Mesothelial cell of epicardium (in vitro differentiated cells): Measurements from ENCODE around the gene KAT8. TPM values are rescaled to one million over a fixed set of nuclear protein-coding genes. Genes with fewer than 3 reads are reported as not detected.

Source experiments
- DNase-seq, 2 experiments: peaks; one replicate each; pipeline ENCODE4 v3.0.0; 2021; ENCODE audit warnings: low spot score in 2 of 2; ENCODE audit not compliant: unreplicated experiment in 2 of 2
- H3K27ac Mint-ChIP-seq: 2 replicates; pipeline ENCODE4 v1.8.0; 2021; ENCODE audit warnings: mixed read lengths
- H3K27me3 Mint-ChIP-seq: 2 replicates; pipeline ENCODE4 v1.8.0; 2021; ENCODE audit warnings: low read depth, mixed read lengths
- H3K36me3 Mint-ChIP-seq: 2 replicates; pipeline ENCODE4 v1.8.0; 2021; ENCODE audit warnings: mixed read lengths
- H3K4me1 Mint-ChIP-seq: 2 replicates; pipeline ENCODE4 v1.8.0; 2021; ENCODE audit warnings: mixed read lengths
- H3K4me3 Mint-ChIP-seq: 2 replicates; pipeline ENCODE4 v1.8.0; 2021; ENCODE audit warnings: mild to moderate bottlenecking, moderate library complexity, mixed read lengths
- H3K9me3 Mint-ChIP-seq: 2 replicates; pipeline ENCODE4 v1.8.0; 2021; ENCODE audit warnings: mixed read lengths
- total RNA-seq: library from RNA; stranded (reverse); gene quantifications from 3 replicates; pipeline ENCODE4 v1.2.1, GENCODE V29; 2021
- TF ChIP-seq, protein P1 (sequence below): fragments of 200-600 bp; sonication (generic); IDR thresholded peaks from one replicate; pipeline ENCODE4 v1.5.0; 2021; ENCODE audit warnings: antibody characterized with exemption; ENCODE audit not compliant: unreplicated experiment

Gene KAT8
- 72.1 to 76.4 TPM (median 75.7 TPM) in 3 replicates for total RNA-seq

DNA sequence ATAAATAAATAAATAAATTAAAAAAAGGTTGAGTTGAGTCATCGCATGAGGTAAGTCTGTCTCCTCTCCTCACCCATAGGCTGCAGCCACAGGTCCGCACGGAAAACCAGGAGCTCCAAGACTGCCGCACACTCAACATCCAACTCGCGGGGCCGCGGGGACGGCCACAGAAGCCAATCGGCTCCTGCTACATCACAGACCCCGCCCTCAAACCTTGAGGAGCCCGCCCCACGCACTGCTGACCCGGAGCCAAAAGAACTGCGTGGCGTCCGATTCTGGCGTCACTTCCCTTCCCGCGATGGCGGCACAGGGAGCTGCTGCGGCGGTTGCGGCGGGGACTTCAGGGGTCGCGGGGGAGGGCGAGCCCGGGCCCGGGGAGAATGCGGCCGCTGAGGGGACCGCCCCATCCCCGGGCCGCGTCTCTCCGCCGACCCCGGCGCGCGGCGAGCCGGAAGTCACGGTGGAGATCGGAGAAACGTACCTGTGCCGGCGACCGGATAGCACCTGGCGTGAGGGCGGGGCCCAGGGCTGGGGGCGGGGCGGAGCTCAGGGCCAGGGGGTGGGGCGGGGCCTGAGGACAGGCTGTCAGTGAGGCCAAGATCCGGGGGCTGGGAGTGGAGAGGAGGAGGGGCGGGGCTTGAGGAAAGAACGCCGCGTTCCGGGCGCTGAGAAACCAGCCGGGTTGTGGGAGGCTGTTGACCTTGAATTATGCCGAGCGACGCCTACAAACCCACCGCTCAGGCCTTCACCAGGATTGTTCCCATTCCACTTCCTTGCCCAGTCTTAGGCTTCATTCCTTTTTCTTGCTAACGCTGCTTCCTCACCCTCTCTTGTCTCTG, at the start of gene KAT8:
Gene KAT8, plus strand, starts transcription at position 281 of the 839 bp plus-strand sequence. Its CDS starts 18 bp downstream, at position 299.
- Mint-ChIP-seq H3K4me3 (peak within 1 kb of the TSS; percentile 84), H3K36me3 (peaks cover 16% of the 10 kb centered on the region), H3K4me1 (peaks cover 12% of the 10 kb centered on the region), H3K27ac (peak within 1 kb of the TSS; percentile 95), H3K27me3 (no peaks in the 10 kb centered on the region), H3K9me3 (no peaks in the 10 kb centered on the region)
- TF ChIP-seq, protein P1, sequence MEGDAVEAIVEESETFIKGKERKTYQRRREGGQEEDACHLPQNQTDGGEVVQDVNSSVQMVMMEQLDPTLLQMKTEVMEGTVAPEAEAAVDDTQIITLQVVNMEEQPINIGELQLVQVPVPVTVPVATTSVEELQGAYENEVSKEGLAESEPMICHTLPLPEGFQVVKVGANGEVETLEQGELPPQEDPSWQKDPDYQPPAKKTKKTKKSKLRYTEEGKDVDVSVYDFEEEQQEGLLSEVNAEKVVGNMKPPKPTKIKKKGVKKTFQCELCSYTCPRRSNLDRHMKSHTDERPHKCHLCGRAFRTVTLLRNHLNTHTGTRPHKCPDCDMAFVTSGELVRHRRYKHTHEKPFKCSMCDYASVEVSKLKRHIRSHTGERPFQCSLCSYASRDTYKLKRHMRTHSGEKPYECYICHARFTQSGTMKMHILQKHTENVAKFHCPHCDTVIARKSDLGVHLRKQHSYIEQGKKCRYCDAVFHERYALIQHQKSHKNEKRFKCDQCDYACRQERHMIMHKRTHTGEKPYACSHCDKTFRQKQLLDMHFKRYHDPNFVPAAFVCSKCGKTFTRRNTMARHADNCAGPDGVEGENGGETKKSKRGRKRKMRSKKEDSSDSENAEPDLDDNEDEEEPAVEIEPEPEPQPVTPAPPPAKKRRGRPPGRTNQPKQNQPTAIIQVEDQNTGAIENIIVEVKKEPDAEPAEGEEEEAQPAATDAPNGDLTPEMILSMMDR: no peak
- DNase-seq: peak; percentile 94 to 97

DNA sequence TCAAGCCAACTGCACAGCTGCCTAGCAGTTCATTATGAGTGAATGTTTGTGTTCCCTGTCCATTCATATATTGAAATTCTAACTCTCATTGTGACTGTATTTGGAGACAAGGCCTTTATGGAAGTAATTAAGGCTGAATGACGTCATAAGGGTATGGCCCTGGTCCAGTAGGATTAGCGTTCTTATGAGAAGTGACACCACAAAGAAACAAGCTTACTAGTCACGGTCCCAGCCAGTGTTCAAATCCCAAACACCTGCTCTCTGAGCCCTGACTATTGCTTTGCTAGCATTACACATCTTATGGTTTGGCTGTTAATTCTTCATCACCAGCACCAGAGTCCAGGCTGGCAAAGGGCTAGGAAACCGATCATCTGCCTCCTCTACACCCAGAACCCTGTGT, 45.6 kb upstream of the KAT8 start:
- H3K4me1 Mint-ChIP-seq: peaks cover 21% of the 10 kb centered on the region
- no peaks in the 10 kb centered on the region for H3K27me3 Mint-ChIP-seq
- no peak for DNase-seq
- TF ChIP-seq, protein P1: no peak
- H3K27ac Mint-ChIP-seq: peak overlapping the region; percentile 96
- H3K36me3 Mint-ChIP-seq: no peaks in the 10 kb centered on the region
- no peaks in the 10 kb centered on the region for H3K9me3 Mint-ChIP-seq
- peak overlapping the region; percentile 99 for H3K4me3 Mint-ChIP-seq

DNA sequence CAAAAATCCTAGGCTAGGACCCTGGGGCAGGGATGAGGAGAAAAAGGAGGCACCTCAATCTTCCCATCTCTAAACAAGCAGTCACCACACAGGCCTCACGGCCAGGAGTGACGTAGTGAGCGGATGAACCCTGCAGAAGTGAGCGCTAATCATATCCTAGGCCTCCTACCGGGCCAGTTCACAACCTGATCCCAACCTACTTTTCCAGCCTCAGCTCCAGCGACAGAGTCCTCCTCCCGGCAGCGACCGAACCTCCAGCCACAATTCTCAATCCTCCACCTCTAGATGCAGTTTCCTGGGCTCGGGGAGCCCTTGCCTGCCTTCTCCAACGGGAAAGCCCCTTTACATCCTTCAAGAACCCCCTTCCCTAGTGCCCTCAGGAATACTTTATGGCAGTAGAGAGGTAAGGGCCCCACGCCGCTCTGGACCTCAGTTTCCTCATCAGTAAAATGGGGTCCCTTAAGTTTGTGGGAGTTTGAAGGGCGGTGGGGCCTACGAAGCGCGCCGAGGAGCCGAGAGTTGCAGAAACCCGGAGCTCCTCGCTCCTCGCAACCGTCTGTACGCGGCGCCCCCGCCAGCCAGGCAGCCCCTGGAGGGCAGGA, 44.8 kb upstream of the KAT8 start:
- TF ChIP-seq, protein P1: no peak
- Mint-ChIP-seq H3K4me3 (peak overlapping the region; percentile 99), H3K4me1 (peaks cover 21% of the 10 kb centered on the region), H3K27ac (peak overlapping the region; percentile 96), H3K9me3 (no peaks in the 10 kb centered on the region), H3K36me3 (peaks cover under 1% of the 10 kb centered on the region), H3K27me3 (no peaks in the 10 kb centered on the region)
- no peak for DNase-seq

DNA sequence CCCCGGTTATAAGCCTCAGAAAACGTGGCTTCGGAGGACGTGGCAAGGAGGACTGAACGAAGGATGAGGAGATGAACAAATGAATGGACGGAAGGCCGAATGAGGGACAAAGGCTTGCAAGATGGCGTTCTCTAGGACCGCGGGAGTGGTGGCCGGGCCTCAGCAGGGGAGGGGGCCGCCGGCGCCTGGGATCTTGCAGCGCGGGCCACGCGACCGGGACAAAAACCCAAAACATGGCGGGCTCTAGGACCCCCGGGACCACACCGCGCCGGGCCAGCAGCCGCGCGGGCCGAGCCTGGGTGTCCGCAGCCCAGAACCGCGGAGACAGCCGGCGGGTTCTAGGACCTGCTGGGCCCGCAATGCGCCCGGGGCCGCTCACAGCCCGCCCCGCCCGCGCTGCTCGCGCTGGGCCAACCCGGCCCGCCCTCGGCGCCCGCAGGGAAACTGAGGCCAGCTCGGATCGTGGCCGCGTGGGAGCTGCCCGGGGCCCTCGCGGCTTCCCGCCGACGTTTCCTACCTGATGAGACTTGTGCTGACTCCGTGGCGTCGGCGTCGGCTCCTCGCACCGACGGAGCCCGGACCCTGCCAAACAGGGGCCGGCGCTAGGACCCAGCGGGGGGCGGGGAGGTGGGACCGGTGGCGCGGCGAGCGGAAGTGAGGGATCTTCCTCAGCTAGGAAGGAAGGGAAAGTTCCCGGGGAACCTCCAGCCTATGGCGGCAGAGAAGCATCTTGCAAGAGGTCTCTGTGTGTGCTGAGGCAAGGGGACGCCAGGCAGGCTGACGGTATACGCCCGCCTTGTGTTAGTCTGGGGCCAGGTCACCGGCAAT, 44.1 kb upstream of the KAT8 start:
- TF ChIP-seq, protein P1: no peak
- Mint-ChIP-seq H3K36me3 (peaks cover 6% of the 10 kb centered on the region), H3K27me3 (no peaks in the 10 kb centered on the region), H3K27ac (peak overlapping the region; percentile 96), H3K4me1 (peaks cover 21% of the 10 kb centered on the region), H3K9me3 (no peaks in the 10 kb centered on the region), H3K4me3 (peak overlapping the region; percentile 99)
- DNase-seq: peak; percentile 85 to 87

DNA sequence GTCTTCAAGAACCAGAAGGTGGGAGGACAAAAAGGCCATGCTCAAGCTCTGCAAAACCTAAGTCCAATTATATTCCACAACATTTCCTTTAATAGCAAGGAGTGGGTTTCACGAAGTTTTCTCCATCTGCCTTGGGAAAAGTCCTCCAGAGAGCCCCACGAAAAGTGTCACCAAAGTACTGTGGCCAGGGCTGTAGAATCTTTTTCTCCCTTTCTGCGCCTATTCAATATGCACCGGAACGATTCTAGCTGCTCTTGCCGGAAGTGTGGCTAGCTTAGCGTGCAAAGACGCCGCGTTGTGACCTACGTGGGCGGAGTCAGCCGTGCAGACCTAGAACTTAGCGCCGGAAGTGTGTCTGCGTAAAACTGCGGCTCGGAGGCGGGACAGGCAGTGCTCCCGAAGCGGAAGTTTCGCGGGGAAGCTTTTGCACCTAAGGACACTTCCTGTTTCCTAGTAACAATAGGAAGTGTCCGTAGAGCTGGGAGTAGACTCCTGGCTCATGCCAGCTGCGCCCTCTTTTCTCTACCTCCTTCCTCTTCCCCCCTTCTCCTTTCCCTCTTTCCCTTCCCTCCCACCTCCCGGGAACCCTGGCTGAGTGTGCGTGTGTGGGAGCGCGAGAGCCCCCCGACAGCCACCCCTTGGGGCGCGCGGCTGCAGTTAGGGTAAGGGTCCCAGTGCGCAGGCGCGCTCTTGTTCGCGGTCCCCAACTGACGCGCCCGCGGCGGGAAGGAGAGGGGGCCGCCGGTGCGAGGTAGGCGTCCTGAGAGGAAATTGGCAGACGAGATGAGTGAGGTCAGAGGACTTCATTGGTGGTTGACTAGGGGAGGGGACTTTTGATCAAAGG, 43.3 kb upstream of the KAT8 start, which contains the start of the genes ZNF646 and ZNF668:
Gene ZNF646, plus strand, starts transcription at position 453 of the 844 bp plus-strand sequence. CDS start 1,903 bp downstream, outside the sequence.
Gene ZNF668, minus strand, starts transcription at position 271 of the 844 bp plus-strand sequence. CDS start 9,781 bp downstream, outside the sequence.
- H3K9me3 Mint-ChIP-seq: no peaks in the 10 kb centered on the region
- H3K27me3 Mint-ChIP-seq: no peaks in the 10 kb centered on the region
- peak within 1 kb of the TSS; percentile 99 for H3K4me3 Mint-ChIP-seq
- H3K27ac Mint-ChIP-seq: peak within 1 kb of the TSS; percentile 96
- H3K36me3 Mint-ChIP-seq: peaks cover 12% of the 10 kb centered on the region
- TF ChIP-seq, protein P1: no peak
- peaks cover 21% of the 10 kb centered on the region for H3K4me1 Mint-ChIP-seq
- peak; percentile 91 to 94 for DNase-seq
